ENCODE results near the gene ZNF14. TPM values are rescaled to one million over a fixed set of nuclear protein-coding genes. Genes with fewer than 3 reads are reported as not detected.
"Not testable (repeated sequence)": the region's sequence is repeated elsewhere in the genome, so short reads cannot be mapped to it uniquely, and the experiment has no call there.

The ZNF14 gene
- total RNA-seq, 1 experiment from 2014 or later, result 5.5 TPM

- no peak for DNase-seq (ENCODE audit: extremely low read depth, low read depth)
Observed at GRCh38 chr19:19747357-19748220, 14.7 kb upstream of the ZNF14 start.

- no peak for DNase-seq (ENCODE audit: extremely low read depth, low read depth)
Observed at GRCh38 chr19:19746286-19747213, 13.6 kb upstream of the ZNF14 start.

- DNase-seq (ENCODE audit: extremely low read depth, low read depth), result no peak
Observed at GRCh38 chr19:19745496-19746285, 12.8 kb upstream of the ZNF14 start.

- DNase-seq (ENCODE audit: extremely low read depth, low read depth), result no peak
Observed at GRCh38 chr19:19744641-19745040, 11.7 kb upstream of the ZNF14 start.

- not testable (repeated sequence) for DNase-seq (ENCODE audit: extremely low read depth, low read depth)
Observed at GRCh38 chr19:19743921-19744320, 11.0 kb upstream of the ZNF14 start.

- DNase-seq (ENCODE audit: extremely low read depth, low read depth), result no peak
Observed at GRCh38 chr19:19743176-19743575, 10.3 kb upstream of the ZNF14 start.

- DNase-seq (ENCODE audit: extremely low read depth, low read depth), result no peak
Observed at GRCh38 chr19:19742773-19743172, 9.9 kb upstream of the ZNF14 start.

- no peak for DNase-seq (ENCODE audit: extremely low read depth, low read depth)
Observed at GRCh38 chr19:19741184-19741583, 8.3 kb upstream of the ZNF14 start.

- no peak for DNase-seq (ENCODE audit: extremely low read depth, low read depth)
Observed at GRCh38 chr19:19740755-19741154, 7.8 kb upstream of the ZNF14 start.

GRCh38 chr19:19738564-19738963, 5.7 kb upstream of the ZNF14 start:
- no peak for DNase-seq (ENCODE audit: extremely low read depth, low read depth)

GRCh38 chr19:19737559-19738332, 4.8 kb upstream of the ZNF14 start:
- DNase-seq (ENCODE audit: extremely low read depth, low read depth), result no peak

GRCh38 chr19:19721896-19722295, 11.0 kb downstream of the ZNF14 start:
- no peak for DNase-seq (ENCODE audit: extremely low read depth, low read depth)

- DNase-seq (ENCODE audit: extremely low read depth, low read depth), result no peak
Observed at GRCh38 chr19:19719798-19720197, 13.1 kb downstream of the ZNF14 start.

- no peak for DNase-seq (ENCODE audit: extremely low read depth, low read depth)
Observed at GRCh38 chr19:19711934-19712828, 20.7 kb downstream of the ZNF14 start.

GRCh38 chr19:19711306-19711933, 21.5 kb downstream of the ZNF14 start:
- no peak for DNase-seq (ENCODE audit: extremely low read depth, low read depth)

GRCh38 chr19:19710506-19710905, 22.4 kb downstream of the ZNF14 start:
- DNase-seq (ENCODE audit: extremely low read depth, low read depth), result no peak

- DNase-seq (ENCODE audit: extremely low read depth, low read depth), result no peak
Observed at GRCh38 chr19:19704836-19705235, 28.1 kb downstream of the ZNF14 start.

- DNase-seq (ENCODE audit: extremely low read depth, low read depth), result not testable (repeated sequence)
Observed at GRCh38 chr19:19700493-19700892, 32.4 kb downstream of the ZNF14 start.

All from NCI-H460 (cell line).